HG03432 (cell line): ENCODE data around the gene TMEM237.

Experiments
- ATAC-seq: cut with Tn5 transposase; IDR thresholded peaks from one replicate; pipeline ENCODE4 v1.9.1; 2021; ENCODE audit warnings: mild to moderate bottlenecking, moderate library complexity; ENCODE audit not compliant: unreplicated experiment

Gene TMEM237

GRCh38 chr2:201642579-201643215, 606 bp downstream of the TMEM237 start:
- peak; percentile 86 for ATAC-seq

GRCh38 chr2:201642086-201642578, 1.2 kb downstream of the TMEM237 start:
- peak; percentile 46 for ATAC-seq

- no peak for ATAC-seq
Observed at GRCh38 chr2:201639205-201639604, 4.1 kb downstream of the TMEM237 start.

- ATAC-seq: no peak
Observed at GRCh38 chr2:201638326-201638725, 5.0 kb downstream of the TMEM237 start.

- ATAC-seq: no peak
Observed at GRCh38 chr2:201633661-201634249, 9.5 kb downstream of the TMEM237 start.

- no peak for ATAC-seq
Observed at GRCh38 chr2:201631041-201631440, 12.3 kb downstream of the TMEM237 start.

- no peak for ATAC-seq
Observed at GRCh38 chr2:201630577-201630976, 12.7 kb downstream of the TMEM237 start.

- no peak for ATAC-seq
Observed at GRCh38 chr2:201628545-201628944, 14.8 kb downstream of the TMEM237 start.

- ATAC-seq: no peak
Observed at GRCh38 chr2:201622306-201622970, 20.9 kb downstream of the TMEM237 start.

GRCh38 chr2:201621293-201621999, 21.9 kb downstream of the TMEM237 start:
- ATAC-seq: no peak

- no peak for ATAC-seq
Observed at GRCh38 chr2:201618744-201619662, 24.3 kb downstream of the TMEM237 start.

GRCh38 chr2:201608021-201608420, 35.3 kb downstream of the TMEM237 start:
- no peak for ATAC-seq

- ATAC-seq: no peak
Observed at GRCh38 chr2:201607568-201607967, 35.7 kb downstream of the TMEM237 start.

- ATAC-seq: no peak
Observed at GRCh38 chr2:201600906-201601305, 42.4 kb downstream of the TMEM237 start.

GRCh38 chr2:201597397-201597796, 45.9 kb downstream of the TMEM237 start:
- no peak for ATAC-seq

GRCh38 chr2:201580486-201580885, 62.8 kb downstream of the TMEM237 start:
- ATAC-seq: no peak

GRCh38 chr2:201579536-201579935, 63.8 kb downstream of the TMEM237 start:
- no peak for ATAC-seq

GRCh38 chr2:201575971-201576370, 67.3 kb downstream of the TMEM237 start:
- no peak for ATAC-seq

- no peak for ATAC-seq
Observed at GRCh38 chr2:201574766-201575165, 68.5 kb downstream of the TMEM237 start.

- peak; percentile 60 for ATAC-seq
Observed at GRCh38 chr2:201572846-201573508, 70.3 kb downstream of the TMEM237 start.
